WTC11 (cell line): Measurements from ENCODE around the gene AP2S1. TPM values are rescaled to one million over a fixed set of nuclear protein-coding genes. Genes with fewer than 3 reads are reported as not detected.

Source experiments
- ATAC-seq: fragments of 200-7000 bp; cut with Tn5 transposase; 2 replicates; pipeline ENCODE4 v1.10.0; 2021; ENCODE audit warnings: mild to moderate bottlenecking, moderate library complexity
- CTCF ChIA-PET: fragments of 300-600 bp; sonication (Branson Sonifier 250); formaldehyde crosslinking; loops from one replicate; lab custom pipeline; 2021; ENCODE audit warnings: antibody characterized with exemption; lab: Charles Lee
- POLR2A ChIA-PET: fragments of 350-600 bp; sonication (Branson Sonifier 250); formaldehyde crosslinking; loops from one replicate; lab custom pipeline; 2021; ENCODE audit warnings: antibody characterized with exemption; lab: Charles Lee
- DNase-seq: peaks from one replicate; pipeline ENCODE4 v3.0.0; 2021; ENCODE audit warnings: low spot score
- H3K27ac Mint-ChIP-seq: 2 replicates; pipeline ENCODE4 v1.8.0; 2021; ENCODE audit warnings: mixed read lengths
- H3K27me3 Mint-ChIP-seq: 2 replicates; pipeline ENCODE4 v1.8.0; 2021; ENCODE audit warnings: low read depth, mild to moderate bottlenecking, moderate library complexity, mixed read lengths
- H3K36me3 Mint-ChIP-seq: 2 replicates; pipeline ENCODE4 v1.8.0; 2021; ENCODE audit warnings: mixed read lengths
- H3K4me1 Mint-ChIP-seq: 2 replicates; pipeline ENCODE4 v1.8.0; 2022; ENCODE audit warnings: mixed read lengths
- H3K4me3 Mint-ChIP-seq: 2 replicates; pipeline ENCODE4 v1.8.0; 2021; ENCODE audit warnings: mild to moderate bottlenecking, moderate library complexity, mixed read lengths
- H3K9me3 Mint-ChIP-seq: 2 replicates; pipeline ENCODE4 v1.8.0; 2021; ENCODE audit warnings: mixed read lengths
- AFF4 ChIP-seq: sonication (generic); formaldehyde crosslinking; IDR thresholded peaks from 2 replicates; pipeline ENCODE4 v1.8.1; 2023; ENCODE audit warnings: mild to moderate bottlenecking, missing genetic modification reagents, borderline replicate concordance
- ARID4B ChIP-seq: sonication (generic); formaldehyde crosslinking; IDR thresholded peaks from 2 replicates; pipeline ENCODE4 v1.8.0; 2023; ENCODE audit warnings: missing genetic modification reagents, mild to moderate bottlenecking, borderline replicate concordance
- ATF1 ChIP-seq: sonication (generic); formaldehyde crosslinking; IDR thresholded peaks from 2 replicates; pipeline ENCODE4 v1.8.1; 2023; ENCODE audit warnings: mild to moderate bottlenecking, moderate library complexity, missing genetic modification reagents
- EMX1 ChIP-seq: fragments of 250-450 bp; sonication (Bioruptor Pico); IDR thresholded peaks from 2 replicates; pipeline ENCODE4 v1.8.0; 2021; ENCODE audit warnings: mild to moderate bottlenecking
- FOXK1 ChIP-seq: sonication (generic); formaldehyde crosslinking; IDR thresholded peaks from 2 replicates; pipeline ENCODE4 v1.8.0; 2022; ENCODE audit warnings: mild to moderate bottlenecking, moderate library complexity, missing genetic modification reagents
- HMGA2 ChIP-seq: fragments of 250-450 bp; sonication (Bioruptor Pico); IDR thresholded peaks from 2 replicates; pipeline ENCODE4 v1.4.0; 2021; ENCODE audit warnings: mild to moderate bottlenecking, moderate library complexity
- HMGXB4 ChIP-seq: sonication (generic); formaldehyde crosslinking; IDR thresholded peaks from 2 replicates; pipeline ENCODE4 v1.8.1; 2023; ENCODE audit warnings: mild to moderate bottlenecking, moderate library complexity, missing genetic modification reagents
- NFATC4 ChIP-seq: fragments of 250-450 bp; sonication (Bioruptor Pico); IDR thresholded peaks from 2 replicates; pipeline ENCODE4 v1.9.0; 2021; ENCODE audit warnings: mild to moderate bottlenecking
- PREB ChIP-seq: sonication (generic); formaldehyde crosslinking; IDR thresholded peaks from 2 replicates; pipeline ENCODE4 v1.8.1; 2022; ENCODE audit warnings: mild to moderate bottlenecking, missing genetic modification reagents, moderate library complexity, borderline replicate concordance
- RORB ChIP-seq: fragments of 250-450 bp; sonication (Bioruptor Pico); IDR thresholded peaks from 2 replicates; pipeline ENCODE4 v1.9.0; 2021; ENCODE audit warnings: mild to moderate bottlenecking
- SMAD3 ChIP-seq: sonication (generic); formaldehyde crosslinking; IDR thresholded peaks from 2 replicates; pipeline ENCODE4 v1.8.0; 2022; ENCODE audit warnings: missing genetic modification reagents, mild to moderate bottlenecking, borderline replicate concordance
- SP1 ChIP-seq: sonication (generic); formaldehyde crosslinking; conservative IDR thresholded peaks from 2 replicates; pipeline ENCODE4 v1.8.1; 2022; ENCODE audit warnings: missing genetic modification reagents
- TP53 ChIP-seq: sonication (generic); formaldehyde crosslinking; IDR thresholded peaks from 2 replicates; pipeline ENCODE4 v1.8.1; 2023; ENCODE audit warnings: mild to moderate bottlenecking, missing genetic modification reagents
- USF1 ChIP-seq: sonication (generic); formaldehyde crosslinking; IDR thresholded peaks from 2 replicates; pipeline ENCODE4 v1.8.0; 2022; ENCODE audit warnings: mild to moderate bottlenecking, missing genetic modification reagents
- ZNF121 ChIP-seq: sonication (generic); formaldehyde crosslinking; IDR thresholded peaks from 2 replicates; pipeline ENCODE4 v1.8.0; 2023; ENCODE audit warnings: missing genetic modification reagents
- ZNF219 ChIP-seq: sonication (generic); formaldehyde crosslinking; IDR thresholded peaks from 2 replicates; pipeline ENCODE4 v1.8.0; 2023; ENCODE audit warnings: missing genetic modification reagents, mild to moderate bottlenecking, borderline replicate concordance
- ZNF232 ChIP-seq: sonication (generic); formaldehyde crosslinking; IDR thresholded peaks from 2 replicates; pipeline ENCODE4 v1.8.0; 2022; ENCODE audit warnings: mild to moderate bottlenecking, missing genetic modification reagents
- ZNF396 ChIP-seq: fragments of 250-450 bp; sonication (Bioruptor Pico); IDR thresholded peaks from 2 replicates; pipeline ENCODE4 v1.8.0; 2021; ENCODE audit warnings: mild to moderate bottlenecking, moderate library complexity, borderline replicate concordance
- total RNA-seq: library from RNA; stranded (reverse); gene quantifications from 3 replicates; pipeline ENCODE4 v1.2.3, GENCODE V29; 2021
- TF ChIP-seq, protein P1 (sequence below): sonication (generic); formaldehyde crosslinking; IDR thresholded peaks from 2 replicates; pipeline ENCODE4 v1.8.0; 2022; ENCODE audit warnings: mild to moderate bottlenecking, missing genetic modification reagents
- TF ChIP-seq, protein P2 (sequence below): sonication (generic); formaldehyde crosslinking; IDR thresholded peaks from 2 replicates; pipeline ENCODE4 v1.8.1; 2022; ENCODE audit warnings: missing genetic modification reagents, borderline replicate concordance

Gene AP2S1
- total RNA-seq, 1 experiment from 2014 or later, result 249 TPM

DNA sequence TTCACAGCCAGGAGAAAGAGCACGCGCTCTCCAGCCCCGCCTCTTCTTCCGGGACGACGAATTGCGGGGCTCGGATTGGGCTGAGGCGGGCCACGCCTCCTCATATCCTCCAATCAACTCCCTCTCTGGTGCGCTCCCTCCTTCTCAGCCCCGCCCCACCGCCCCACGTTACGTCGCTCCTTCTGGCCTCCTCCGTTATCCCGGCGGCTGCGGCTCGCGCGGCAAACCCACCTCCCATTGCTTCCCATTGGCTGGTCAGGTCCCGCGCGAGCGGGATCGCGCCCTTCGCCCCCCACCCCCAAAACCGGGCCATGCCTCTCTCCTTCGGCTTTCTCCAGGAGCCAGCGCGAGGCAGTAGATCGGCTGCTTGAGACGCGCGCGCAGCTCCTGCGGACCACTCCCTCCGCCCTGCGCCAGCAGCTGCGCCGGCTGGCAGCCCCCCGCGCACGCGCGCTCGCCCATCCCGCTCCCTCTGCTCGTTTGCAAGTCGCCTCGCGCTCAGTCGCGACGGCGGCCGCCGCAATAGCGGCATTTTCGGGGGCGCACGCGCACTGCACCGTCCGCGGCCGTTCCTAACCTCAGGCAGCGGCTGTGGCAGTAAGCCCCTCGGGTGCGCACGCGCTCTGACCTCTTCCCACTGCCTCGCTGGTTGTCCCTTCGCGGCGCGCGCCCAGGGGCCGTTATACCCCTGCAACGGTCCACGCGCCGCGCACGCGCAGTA lies 9.6 kb upstream of the AP2S1 start:
- Mint-ChIP-seq H3K36me3 (no peaks in the 10 kb centered on the region), H3K4me3 (peak overlapping the region; percentile 74), H3K27ac (peak overlapping the region; percentile 98), H3K9me3 (no peaks in the 10 kb centered on the region), H3K4me1 (peaks cover 15% of the 10 kb centered on the region), H3K27me3 (peaks cover 6% of the 10 kb centered on the region)
- DNase-seq, result peak; percentile 98
- ChIA-PET CTCF (interaction anchor here (0.5 to 3.8 kb wide), 6 partner anchors 9 to 131 kb away, joined by 3 to 22 read pairs (median 3); partner anchors contain the start of gene AP2S1), POLR2A (interaction anchor here (0.7 to 1.0 kb wide), 2 partner anchors 10 to 1463 kb away, joined by 3 to 4 read pairs; partner anchors contain the start of gene AP2S1)
- ATAC-seq, result peak; percentile 76
- no peak; the same call in 1 of the 2 replicates for TF ChIP-seq ZNF219 (CRISPR knock-in tag)
- TF ChIP-seq SP1 (CRISPR knock-in tag), result peak; percentile 86
- peak; percentile 85 for TF ChIP-seq ZNF232 (CRISPR knock-in tag)
- peak; percentile 59; the same call in 1 of the 2 replicates for TF ChIP-seq SMAD3 (CRISPR knock-in tag)
- TF ChIP-seq, protein P1, sequence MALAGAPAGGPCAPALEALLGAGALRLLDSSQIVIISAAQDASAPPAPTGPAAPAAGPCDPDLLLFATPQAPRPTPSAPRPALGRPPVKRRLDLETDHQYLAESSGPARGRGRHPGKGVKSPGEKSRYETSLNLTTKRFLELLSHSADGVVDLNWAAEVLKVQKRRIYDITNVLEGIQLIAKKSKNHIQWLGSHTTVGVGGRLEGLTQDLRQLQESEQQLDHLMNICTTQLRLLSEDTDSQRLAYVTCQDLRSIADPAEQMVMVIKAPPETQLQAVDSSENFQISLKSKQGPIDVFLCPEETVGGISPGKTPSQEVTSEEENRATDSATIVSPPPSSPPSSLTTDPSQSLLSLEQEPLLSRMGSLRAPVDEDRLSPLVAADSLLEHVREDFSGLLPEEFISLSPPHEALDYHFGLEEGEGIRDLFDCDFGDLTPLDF, result 0 out of 2 replicates have a peak, but pooled peaks have one; percentile 60
- peak; percentile 77; the same call in 1 of the 2 replicates for TF ChIP-seq NFATC4 (CRISPR knock-in tag)
- TF ChIP-seq, protein P2, sequence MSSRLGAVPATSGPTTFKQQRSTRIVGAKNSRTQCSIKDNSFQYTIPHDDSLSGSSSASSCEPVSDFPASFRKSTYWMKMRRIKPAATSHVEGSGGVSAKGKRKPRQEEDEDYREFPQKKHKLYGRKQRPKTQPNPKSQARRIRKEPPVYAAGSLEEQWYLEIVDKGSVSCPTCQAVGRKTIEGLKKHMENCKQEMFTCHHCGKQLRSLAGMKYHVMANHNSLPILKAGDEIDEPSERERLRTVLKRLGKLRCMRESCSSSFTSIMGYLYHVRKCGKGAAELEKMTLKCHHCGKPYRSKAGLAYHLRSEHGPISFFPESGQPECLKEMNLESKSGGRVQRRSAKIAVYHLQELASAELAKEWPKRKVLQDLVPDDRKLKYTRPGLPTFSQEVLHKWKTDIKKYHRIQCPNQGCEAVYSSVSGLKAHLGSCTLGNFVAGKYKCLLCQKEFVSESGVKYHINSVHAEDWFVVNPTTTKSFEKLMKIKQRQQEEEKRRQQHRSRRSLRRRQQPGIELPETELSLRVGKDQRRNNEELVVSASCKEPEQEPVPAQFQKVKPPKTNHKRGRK (CRISPR knock-in tag), result no peak
- TF ChIP-seq ZNF396, result no peak
- TF ChIP-seq EMX1 (CRISPR knock-in tag), result no peak
- TF ChIP-seq ARID4B (CRISPR knock-in tag), result peak; percentile 62
- TF ChIP-seq ATF1, result 0 out of 2 replicates have a peak, but pooled peaks have one; percentile 59
- peak; percentile 9; the same call in 1 of the 2 replicates for TF ChIP-seq USF1
- TF ChIP-seq AFF4 (CRISPR knock-in tag), result no peak
- 0 out of 2 replicates have a peak, but pooled peaks have one; percentile 20 for TF ChIP-seq TP53 (CRISPR knock-in tag)
- TF ChIP-seq PREB (CRISPR knock-in tag), result no peak
- TF ChIP-seq ZNF121 (CRISPR knock-in tag), result no peak
- peak; percentile 56; the same call in 1 of the 2 replicates for TF ChIP-seq HMGXB4 (CRISPR knock-in tag)
- TF ChIP-seq RORB (CRISPR knock-in tag), result no peak
- TF ChIP-seq HMGA2 (CRISPR knock-in tag), result no peak
- peak; percentile 49 for TF ChIP-seq FOXK1 (CRISPR knock-in tag)
